ENCODE results near the gene ARMC7. TPM values are rescaled to one million over a fixed set of nuclear protein-coding genes. Genes with fewer than 3 reads are reported as not detected.
"Not testable (repeated sequence)": the region's sequence is repeated elsewhere in the genome, so short reads cannot be mapped to it uniquely, and the experiment has no call there.

Gene ARMC7
- total RNA-seq, 1 donor from 2014 or later, result 12.0 TPM

- Mint-ChIP-seq H3K36me3 (peaks cover 20% of the 10 kb centered on the region), H3K27ac (peak overlapping the region; percentile 83)
Observed at GRCh38 chr17:75135452-75135851, 25.7 kb downstream of the ARMC7 start.

GRCh38 chr17:75135946-75136345 lies 26.2 kb downstream of the ARMC7 start:
- no peak for DNase-seq (ENCODE audit: low spot score in 2 of 2, unreplicated experiment in 2 of 2)
- H3K27me3 Mint-ChIP-seq (ENCODE audit: low read depth), result no peaks in the 10 kb centered on the region
- H3K9me3 Mint-ChIP-seq, result no peaks in the 10 kb centered on the region
- H3K27ac Mint-ChIP-seq, result peak overlapping the region; percentile 83
- no peak overlapping the region for H3K4me3 Mint-ChIP-seq
- H3K36me3 Mint-ChIP-seq, result peaks cover 19% of the 10 kb centered on the region
- TF ChIP-seq CTCF (IDR thresholded peaks at IDR 0.05; ENCODE audit: unreplicated experiment), result no peak
- peaks cover 3% of the 10 kb centered on the region for H3K4me1 Mint-ChIP-seq

More at GRCh38 chr17:75135452-75135851, 25.7 kb downstream of the ARMC7 start:
- TF ChIP-seq CTCF (IDR thresholded peaks at IDR 0.05; ENCODE audit: unreplicated experiment), result no peak
- Mint-ChIP-seq H3K4me3 (no peak overlapping the region), H3K4me1 (peaks cover 6% of the 10 kb centered on the region), H3K27me3 (ENCODE audit: low read depth) (no peaks in the 10 kb centered on the region), H3K9me3 (no peaks in the 10 kb centered on the region)
- no peak for DNase-seq (ENCODE audit: low spot score in 2 of 2, unreplicated experiment in 2 of 2)

- not testable (repeated sequence) for H3K27me3 Mint-ChIP-seq (ENCODE audit: low read depth); H3K4me3 Mint-ChIP-seq; H3K4me1 Mint-ChIP-seq; H3K27ac Mint-ChIP-seq; H3K9me3 Mint-ChIP-seq; DNase-seq (ENCODE audit: low spot score in 2 of 2, unreplicated experiment in 2 of 2)
- H3K36me3 Mint-ChIP-seq, result peaks cover 19% of the 10 kb centered on the region
Observed at GRCh38 chr17:75137762-75138161, 28.0 kb downstream of the ARMC7 start.

- H3K27me3 Mint-ChIP-seq (ENCODE audit: low read depth), result no peaks in the 10 kb centered on the region
Observed at GRCh38 chr17:75138519-75138918, 28.8 kb downstream of the ARMC7 start.

GRCh38 chr17:75142236-75142971 lies 32.6 kb downstream of the ARMC7 start:
- TF ChIP-seq CTCF (IDR thresholded peaks at IDR 0.05; ENCODE audit: unreplicated experiment), result no peak
- H3K4me1 Mint-ChIP-seq, result no peaks in the 10 kb centered on the region
- no peaks in the 10 kb centered on the region for H3K9me3 Mint-ChIP-seq
- no peak overlapping the region for H3K4me3 Mint-ChIP-seq
- peaks cover 28% of the 10 kb centered on the region for H3K36me3 Mint-ChIP-seq
- H3K27me3 Mint-ChIP-seq (ENCODE audit: low read depth), result no peaks in the 10 kb centered on the region
- DNase-seq (ENCODE audit: low spot score in 2 of 2, unreplicated experiment in 2 of 2), result no peak
- peak overlapping the region; percentile 56 for H3K27ac Mint-ChIP-seq

More at GRCh38 chr17:75138519-75138918, 28.8 kb downstream of the ARMC7 start:
- H3K4me3 Mint-ChIP-seq, result no peak overlapping the region
- peak overlapping the region; percentile 43 for H3K27ac Mint-ChIP-seq
- no peak for DNase-seq (ENCODE audit: low spot score in 2 of 2, unreplicated experiment in 2 of 2)
- no peaks in the 10 kb centered on the region for H3K9me3 Mint-ChIP-seq
- TF ChIP-seq CTCF (IDR thresholded peaks at IDR 0.05; ENCODE audit: unreplicated experiment), result no peak
- peaks cover 19% of the 10 kb centered on the region for H3K36me3 Mint-ChIP-seq
- H3K4me1 Mint-ChIP-seq, result no peaks in the 10 kb centered on the region

- DNase-seq (ENCODE audit: low spot score in 2 of 2, unreplicated experiment in 2 of 2), result no peak
- no peak for TF ChIP-seq CTCF (IDR thresholded peaks at IDR 0.05; ENCODE audit: unreplicated experiment)
- Mint-ChIP-seq H3K9me3 (no peaks in the 10 kb centered on the region), H3K27me3 (ENCODE audit: low read depth) (no peaks in the 10 kb centered on the region), H3K27ac (no peak overlapping the region), H3K4me1 (peaks cover 4% of the 10 kb centered on the region), H3K4me3 (no peak overlapping the region), H3K36me3 (peaks cover 34% of the 10 kb centered on the region)
Observed at GRCh38 chr17:75144816-75145512, 35.2 kb downstream of the ARMC7 start.

All from mesothelial cell of epicardium (in vitro differentiated cells).